Smooth muscle cell (in vitro differentiated cells): Measurements from ENCODE around the gene EFHD2. TPM values are rescaled to one million over a fixed set of nuclear protein-coding genes. Genes with fewer than 3 reads are reported as not detected.

Experiments
- DNase-seq: peaks from one replicate; lab custom pipeline; 2025; ENCODE audit not compliant: unreplicated experiment; lab: John Stamatoyannopoulos, UW
- H2AFZ ChIP-seq: fragments of 200-600 bp; sonication (generic); 2 replicates; pipeline ENCODE4 v1.6.0; 2016; ENCODE audit warnings: antibody characterized with exemption, low read depth, mild to moderate bottlenecking
- H3F3A ChIP-seq: fragments of 200-600 bp; sonication (generic); 2 replicates; pipeline ENCODE4 v1.6.0; 2017; ENCODE audit warnings: antibody characterized with exemption, low read depth
- H3K27ac ChIP-seq: fragments of 200-600 bp; sonication (generic); 2 replicates; pipeline ENCODE4 v1.5.1; 2016; ENCODE audit warnings: low read depth, mild to moderate bottlenecking
- H3K27me3 ChIP-seq: fragments of 200-600 bp; sonication (generic); 2 replicates; pipeline ENCODE4 v1.6.1; 2016; ENCODE audit warnings: low read depth, mild to moderate bottlenecking
- H3K36me3 ChIP-seq: fragments of 200-600 bp; sonication (generic); 2 replicates; pipeline ENCODE4 v1.5.1; 2016; ENCODE audit warnings: low read depth
- H3K4me1 ChIP-seq: fragments of 200-600 bp; sonication (generic); 2 replicates; pipeline ENCODE4 v1.5.1; 2016; ENCODE audit warnings: low read depth
- H3K4me2 ChIP-seq: fragments of 200-600 bp; sonication (generic); 2 replicates; pipeline ENCODE4 v1.6.0; 2016; ENCODE audit warnings: mild to moderate bottlenecking
- H3K4me3 ChIP-seq: fragments of 200-600 bp; sonication (generic); 2 replicates; pipeline ENCODE4 v1.5.1; 2016; ENCODE audit warnings: mild to moderate bottlenecking
- H3K79me2 ChIP-seq: fragments of 200-600 bp; sonication (generic); 2 replicates; pipeline ENCODE4 v1.6.0; 2016; ENCODE audit warnings: low read depth, mild to moderate bottlenecking
- H3K9ac ChIP-seq: fragments of 200-600 bp; sonication (generic); 2 replicates; pipeline ENCODE4 v1.6.0; 2016; ENCODE audit warnings: low read depth
- H3K9me3 ChIP-seq: fragments of 200-600 bp; sonication (generic); replicated peaks from 2 replicates; pipeline ENCODE4 v1.5.1; 2016; ENCODE audit warnings: low read depth
- H4K20me1 ChIP-seq: fragments of 200-600 bp; sonication (generic); 2 replicates; pipeline ENCODE4 v1.6.0; 2016; ENCODE audit warnings: low read depth
- CTCF ChIP-seq: fragments of 200-600 bp; sonication (generic); IDR thresholded peaks from 2 replicates; pipeline ENCODE4 v1.5.1; 2017; ENCODE audit warnings: borderline replicate concordance, mild to moderate bottlenecking, antibody characterized with exemption; ENCODE audit not compliant: insufficient read depth, poor library complexity, severe bottlenecking
- WGBS: methylation state at CpG from one replicate; pipeline ENCODE4 v1.1.7; 2016; ENCODE audit warnings: low lambda C conversion rate; 5-methylcytosine and 5-hydroxymethylcytosine counted together
- polyA plus RNA-seq: library from polyadenylated mRNA; unstranded; fragments of >200 nt; fragmentation: Nextera tagmentation; extraction: Ambion mirVana; gene quantifications from 2 replicates; pipeline ENCODE4 v1.2.1, GENCODE V29; 2016
- total RNA-seq: library from RNA; depleted of rRNA; stranded (reverse); fragments of >200 nt; gene quantifications from 2 replicates; pipeline ENCODE4 v1.2.3, GENCODE V29; 2014

The EFHD2 gene
- total and polyA plus RNA-seq, 2 experiments from 2014 or later: 7.0 to 22.9 TPM

- WGBS: 92% methylated on average over 9 of the region's 18 CpGs
- no peaks in the 10 kb centered on the region for H3K4me1 ChIP-seq
Measured at GRCh38 chr1:15428815-15429435, 19.2 kb downstream of the EFHD2 start.

GRCh38 chr1:15429701-15430149, 20.0 kb downstream of the EFHD2 start:
- no peaks in the 10 kb centered on the region for H3K9me3 ChIP-seq
- H3K9ac ChIP-seq: no peak overlapping the region
- H3K4me3 ChIP-seq: no peak overlapping the region
- peaks cover 4% of the 10 kb centered on the region for H4K20me1 ChIP-seq
- H3F3A ChIP-seq: no peaks in the 10 kb centered on the region
- no peaks in the 10 kb centered on the region for H3K27me3 ChIP-seq
- no peak for DNase-seq
- no peaks in the 10 kb centered on the region for H3K4me1 ChIP-seq
- no peak overlapping the region for H2AFZ ChIP-seq
- 82% methylated on average over 19 of the region's 19 CpGs for WGBS
- no peaks in the 10 kb centered on the region for H3K36me3 ChIP-seq
- no peak overlapping the region for H3K4me2 ChIP-seq
- no peaks in the 10 kb centered on the region for H3K79me2 ChIP-seq
- no peak for TF ChIP-seq CTCF
- no peak overlapping the region for H3K27ac ChIP-seq

More at GRCh38 chr1:15428815-15429435, 19.2 kb downstream of the EFHD2 start:
- Histone ChIP-seq H3K9me3 (no peaks in the 10 kb centered on the region), H3K4me2 (no peak overlapping the region), H3K36me3 (no peaks in the 10 kb centered on the region), H3F3A (no peaks in the 10 kb centered on the region), H3K4me3 (no peak overlapping the region), H3K79me2 (no peaks in the 10 kb centered on the region), H3K27me3 (no peaks in the 10 kb centered on the region), H3K27ac (no peak overlapping the region), H4K20me1 (peaks cover 11% of the 10 kb centered on the region), H2AFZ (no peak overlapping the region), H3K9ac (no peak overlapping the region)
- TF ChIP-seq CTCF: no peak
- DNase-seq: no peak

- peak; percentile 97 for TF ChIP-seq CTCF
- Histone ChIP-seq H3K4me2 (no peak overlapping the region), H4K20me1 (no peaks in the 10 kb centered on the region), H3K36me3 (no peaks in the 10 kb centered on the region), H3K9me3 (no peaks in the 10 kb centered on the region), H3K79me2 (no peaks in the 10 kb centered on the region), H3K27ac (no peak overlapping the region), H3K27me3 (no peaks in the 10 kb centered on the region), H2AFZ (no peak overlapping the region), H3K9ac (no peak overlapping the region), H3K4me1 (no peaks in the 10 kb centered on the region), H3K4me3 (no peak overlapping the region), H3F3A (no peaks in the 10 kb centered on the region)
- 58% methylated on average over 19 of the region's 19 CpGs for WGBS
- DNase-seq: peak; percentile 44
Measured at GRCh38 chr1:15430787-15431570, 21.3 kb downstream of the EFHD2 start.
